ENCODE measurements around the gene CFAP97D1.

- no peak for TF ChIP-seq POLR2AphosphoS5 (IDR thresholded peaks at IDR 0.05)
- TF ChIP-seq CTCF (IDR thresholded peaks at IDR 0.05) = no peak
- TF ChIP-seq POLR2A (IDR thresholded peaks at IDR 0.05; ENCODE audit: low read depth) = no peak
- TF ChIP-seq EP300 (IDR thresholded peaks at IDR 0.05) = no peak
These were observed 38.7 kb downstream of the CFAP97D1 start for GRCh38 chr17:43818966-43819365.
